Astrocyte (in vitro differentiated cells and primary cell): ENCODE data around the gene HSD17B2. TPM values are rescaled to one million over a fixed set of nuclear protein-coding genes. Genes with fewer than 3 reads are reported as not detected.

Source experiments
- DNase-seq: peaks from one replicate; pipeline ENCODE4 v3.0.0-alpha.2; 2010; ENCODE audit warnings: low read depth
- FAIRE-seq: peaks from 2 replicates; lab custom pipeline; 2011; peaks lifted over from hg19 to GRCh38; lab: Jason Lieb, UNC
- H2AFZ ChIP-seq: 2 replicates; pipeline ENCODE4 v1.6.0; 2012; ENCODE audit warnings: low read depth, low read length, inconsistent platforms
- H3K27ac ChIP-seq: 2 replicates; pipeline ENCODE4 v1.5.1; 2011; ENCODE audit warnings: low read depth, low read length, inconsistent platforms
- H3K27me3 ChIP-seq: 2 replicates; pipeline ENCODE4 v1.6.0; 2011; ENCODE audit warnings: low read length, inconsistent platforms; ENCODE audit not compliant: insufficient read depth
- H3K36me3 ChIP-seq: 2 replicates; pipeline ENCODE4 v1.5.1; 2011; ENCODE audit warnings: low read length, inconsistent platforms; ENCODE audit not compliant: insufficient read depth
- H3K4me1 ChIP-seq: 2 replicates; pipeline ENCODE4 v1.5.1; 2011; ENCODE audit warnings: low read length, inconsistent platforms; ENCODE audit not compliant: insufficient read depth
- H3K4me2 ChIP-seq: 2 replicates; pipeline ENCODE4 v1.6.0; 2012; ENCODE audit warnings: low read length, inconsistent platforms
- H3K4me3 ChIP-seq: 2 replicates; pipeline ENCODE4 v1.5.1; 2011; ENCODE audit warnings: low read depth, mild to moderate bottlenecking, low read length, inconsistent platforms; ENCODE audit not compliant: insufficient read depth
- H3K79me2 ChIP-seq: 2 replicates; pipeline ENCODE4 v1.6.0; 2012; ENCODE audit warnings: mild to moderate bottlenecking, low read length, inconsistent platforms; ENCODE audit not compliant: insufficient read depth
- H3K9ac ChIP-seq: 2 replicates; pipeline ENCODE4 v1.6.0; 2012; ENCODE audit warnings: mild to moderate bottlenecking, low read length, inconsistent platforms
- H3K9me3 ChIP-seq: 2 replicates; pipeline ENCODE4 v1.5.1; 2012; ENCODE audit warnings: low read depth, mild to moderate bottlenecking, low read length, inconsistent platforms; ENCODE audit not compliant: insufficient read depth
- H4K20me1 ChIP-seq: 2 replicates; pipeline ENCODE4 v1.6.0; 2012; ENCODE audit warnings: low read length, inconsistent platforms; ENCODE audit not compliant: insufficient read depth
- H3K27ac Mint-ChIP-seq: one replicate; pipeline ENCODE4 v1.8.0; 2021; ENCODE audit warnings: mild to moderate bottlenecking, mixed read lengths; ENCODE audit not compliant: unreplicated experiment
- H3K27me3 Mint-ChIP-seq: one replicate; pipeline ENCODE4 v1.8.0; 2021; ENCODE audit warnings: low read depth, mixed read lengths; ENCODE audit not compliant: unreplicated experiment
- H3K36me3 Mint-ChIP-seq: one replicate; pipeline ENCODE4 v1.8.0; 2021; ENCODE audit warnings: low read depth, mixed read lengths; ENCODE audit not compliant: unreplicated experiment
- H3K4me1 Mint-ChIP-seq: one replicate; pipeline ENCODE4 v1.8.0; 2021; ENCODE audit warnings: low read depth, mixed read lengths; ENCODE audit not compliant: unreplicated experiment
- H3K4me3 Mint-ChIP-seq: one replicate; pipeline ENCODE4 v1.8.0; 2021; ENCODE audit warnings: mild to moderate bottlenecking, moderate library complexity, mixed read lengths; ENCODE audit not compliant: unreplicated experiment
- H3K9me3 Mint-ChIP-seq: one replicate; pipeline ENCODE4 v1.8.0; 2021; ENCODE audit warnings: mild to moderate bottlenecking, mixed read lengths; ENCODE audit not compliant: unreplicated experiment
- CTCF ChIP-seq: IDR thresholded peaks from 2 replicates; pipeline ENCODE4 v1.5.1; 2011; ENCODE audit warnings: low read depth, mild to moderate bottlenecking, inconsistent platforms, low read length, moderate library complexity; ENCODE audit not compliant: insufficient read depth
- EZH2 ChIP-seq: IDR thresholded peaks from 2 replicates; pipeline ENCODE4 v1.6.1; 2012; ENCODE audit warnings: mild to moderate bottlenecking, low read length, inconsistent platforms; ENCODE audit not compliant: insufficient read depth
- total RNA-seq: library from RNA; stranded (reverse); gene quantifications from 2 replicates; pipeline ENCODE4 v1.2.1, GENCODE V29; 2021

HSD17B2 gene
- total RNA-seq, 1 donor from 2014 or later, result 0.20 TPM

- no peak overlapping the region for H3K27ac ChIP-seq
Measured at GRCh38 chr16:82072313-82072712, 37.3 kb downstream of the HSD17B2 start.

GRCh38 chr16:82074019-82074558, 39.0 kb downstream of the HSD17B2 start:
- Histone ChIP-seq H3K36me3 (no peaks in the 10 kb centered on the region), H3K4me1 (peaks cover 5% of the 10 kb centered on the region), H4K20me1 (no peaks in the 10 kb centered on the region), H3K27ac (no peak overlapping the region), H3K79me2 (no peaks in the 10 kb centered on the region), H3K27me3 (no peaks in the 10 kb centered on the region), H3K4me3 (no peak overlapping the region), H2AFZ (no peak overlapping the region), H3K9ac (no peak overlapping the region), H3K9me3 (no peaks in the 10 kb centered on the region), H3K4me2 (no peak overlapping the region)
- no peaks in the 10 kb centered on the region for H3K36me3 Mint-ChIP-seq
- H3K9me3 Mint-ChIP-seq, result peaks cover 7% of the 10 kb centered on the region
- H3K27me3 Mint-ChIP-seq, result peaks cover 14% of the 10 kb centered on the region
- no peak for DNase-seq
- H3K4me3 Mint-ChIP-seq, result no peak overlapping the region
- peaks cover 10% of the 10 kb centered on the region for H3K4me1 Mint-ChIP-seq
- no peak for FAIRE-seq
- no peak for TF ChIP-seq EZH2
- TF ChIP-seq CTCF, result no peak
- no peak overlapping the region for H3K27ac Mint-ChIP-seq

More at GRCh38 chr16:82072313-82072712, 37.3 kb downstream of the HSD17B2 start:
- no peak for FAIRE-seq
- Mint-ChIP-seq H3K9me3 (peaks cover 4% of the 10 kb centered on the region), H3K36me3 (no peaks in the 10 kb centered on the region), H3K27me3 (peaks cover 28% of the 10 kb centered on the region), H3K4me3 (no peak overlapping the region), H3K4me1 (peaks cover 10% of the 10 kb centered on the region), H3K27ac (no peak overlapping the region)
- peaks cover 5% of the 10 kb centered on the region for H3K4me1 ChIP-seq
- H3K9ac ChIP-seq, result no peak overlapping the region
- H3K79me2 ChIP-seq, result no peaks in the 10 kb centered on the region
- no peak for DNase-seq
- H3K36me3 ChIP-seq, result no peaks in the 10 kb centered on the region
- H3K4me3 ChIP-seq, result no peak overlapping the region
- H3K9me3 ChIP-seq, result no peaks in the 10 kb centered on the region
- no peaks in the 10 kb centered on the region for H4K20me1 ChIP-seq
- TF ChIP-seq EZH2, result no peak
- TF ChIP-seq CTCF, result no peak
- H3K4me2 ChIP-seq, result no peak overlapping the region
- H3K27me3 ChIP-seq, result no peaks in the 10 kb centered on the region
- no peak overlapping the region for H2AFZ ChIP-seq

GRCh38 chr16:82078125-82078524, 43.1 kb downstream of the HSD17B2 start:
- DNase-seq (no peak), FAIRE-seq (no peak)
- Mint-ChIP-seq H3K27ac (no peak overlapping the region), H3K9me3 (peaks cover 16% of the 10 kb centered on the region), H3K36me3 (no peaks in the 10 kb centered on the region), H3K4me1 (peaks cover 4% of the 10 kb centered on the region), H3K27me3 (peaks cover 32% of the 10 kb centered on the region), H3K4me3 (no peak overlapping the region)
- Histone ChIP-seq H3K4me3 (no peak overlapping the region), H4K20me1 (no peaks in the 10 kb centered on the region), H3K4me1 (no peaks in the 10 kb centered on the region), H3K27ac (no peak overlapping the region), H3K9me3 (peaks cover 2% of the 10 kb centered on the region), H2AFZ (no peak overlapping the region), H3K79me2 (no peaks in the 10 kb centered on the region), H3K36me3 (no peaks in the 10 kb centered on the region), H3K27me3 (no peaks in the 10 kb centered on the region), H3K9ac (no peak overlapping the region), H3K4me2 (no peak overlapping the region)
- no peak for TF ChIP-seq EZH2
- TF ChIP-seq CTCF, result no peak
